Nucleus accumbens (tissue), 56 donors: ENCODE measurements around the gene GORASP2.

Experiments used
- DNase-seq, 56 donors: peaks; one replicate each; lab custom pipeline; 2025; lab: John Stamatoyannopoulos, UW

Gene GORASP2

DNA sequence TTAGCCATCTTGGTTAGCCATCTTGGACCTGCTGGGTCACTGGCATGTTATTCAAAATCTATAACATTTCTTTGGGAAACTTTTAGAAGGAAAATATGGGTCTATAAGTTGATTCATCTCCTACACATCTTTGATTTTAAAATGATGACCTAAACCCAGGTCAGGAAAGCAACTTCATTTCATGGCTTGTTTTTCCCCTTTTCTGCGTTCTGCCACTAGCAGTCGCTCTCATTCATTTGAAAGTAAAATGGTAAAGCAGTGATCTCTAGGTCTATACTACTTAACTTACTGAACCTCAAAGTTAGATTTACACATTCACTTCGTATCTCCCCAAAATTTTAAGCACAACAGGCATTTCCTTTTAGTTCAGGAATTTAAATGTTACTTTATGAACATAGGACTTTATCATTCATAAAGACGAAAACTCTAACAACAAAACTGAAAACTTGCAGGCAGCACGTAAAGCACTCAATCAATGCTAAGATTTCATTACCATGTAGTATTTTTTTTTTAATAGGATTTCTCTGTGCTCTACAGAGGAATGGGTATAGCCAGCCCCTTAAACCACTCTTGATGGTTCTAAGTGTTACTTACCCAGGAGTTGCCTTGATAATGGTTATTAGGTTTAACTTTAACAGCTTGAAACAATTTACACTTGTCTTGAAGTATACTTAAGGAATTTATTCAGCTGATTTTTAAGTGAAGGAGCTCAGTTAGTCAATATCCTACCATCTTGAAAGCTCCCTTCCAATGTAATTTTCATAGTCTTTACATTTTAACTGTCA, 62.5 kb downstream of the GORASP2 start:
- no peak for DNase-seq

DNA sequence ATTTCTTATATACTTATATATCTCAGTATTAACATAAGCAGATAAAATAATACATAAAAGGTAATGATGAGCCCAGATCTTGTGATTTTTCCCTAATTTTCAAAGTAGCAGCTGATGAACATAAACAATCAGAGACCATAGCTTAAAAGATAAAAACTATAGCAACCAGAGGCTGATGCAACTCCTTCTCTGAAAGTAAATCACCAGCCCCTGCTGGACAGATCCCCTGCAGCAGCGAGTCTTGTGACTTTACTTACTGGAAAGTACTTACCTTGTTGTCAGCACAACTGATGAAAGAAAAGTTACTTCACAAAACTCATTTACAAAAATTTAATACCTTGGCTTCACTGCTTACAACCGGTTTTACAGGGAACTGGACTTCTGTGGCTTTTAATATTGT, 67.3 kb downstream of the GORASP2 start:
- no peak for DNase-seq

DNA sequence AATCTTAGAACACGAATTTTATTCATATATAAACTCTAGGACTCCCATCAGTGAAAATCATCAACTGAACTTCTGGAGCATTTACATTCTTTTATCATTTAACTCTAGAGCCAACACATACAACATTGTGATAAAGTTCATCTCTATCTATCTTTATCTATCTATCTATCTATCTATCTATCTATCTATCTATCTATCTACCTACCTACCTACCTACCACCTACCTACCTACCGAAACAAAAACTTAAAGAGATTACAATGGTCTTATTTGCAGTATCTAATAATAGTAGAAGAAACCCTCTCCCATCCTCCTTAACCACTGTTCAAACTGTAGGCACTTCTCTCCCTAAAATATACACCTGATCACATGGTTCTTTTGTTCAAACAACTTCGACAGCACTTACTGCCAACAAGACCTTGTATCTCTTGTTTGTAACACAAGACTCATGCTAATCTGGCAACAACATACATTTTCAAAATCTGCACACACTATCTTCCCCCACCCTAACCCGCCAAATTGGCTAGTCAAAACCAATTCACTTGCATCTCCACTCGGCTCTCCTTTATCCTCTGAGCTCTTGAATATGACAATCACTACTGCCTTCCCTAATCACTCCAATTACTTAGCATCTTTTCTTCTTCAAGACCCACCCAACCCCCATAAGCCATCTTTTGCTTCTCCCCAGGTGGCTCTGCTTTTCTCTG, 69.0 kb downstream of the GORASP2 start:
- no peak for DNase-seq

DNA sequence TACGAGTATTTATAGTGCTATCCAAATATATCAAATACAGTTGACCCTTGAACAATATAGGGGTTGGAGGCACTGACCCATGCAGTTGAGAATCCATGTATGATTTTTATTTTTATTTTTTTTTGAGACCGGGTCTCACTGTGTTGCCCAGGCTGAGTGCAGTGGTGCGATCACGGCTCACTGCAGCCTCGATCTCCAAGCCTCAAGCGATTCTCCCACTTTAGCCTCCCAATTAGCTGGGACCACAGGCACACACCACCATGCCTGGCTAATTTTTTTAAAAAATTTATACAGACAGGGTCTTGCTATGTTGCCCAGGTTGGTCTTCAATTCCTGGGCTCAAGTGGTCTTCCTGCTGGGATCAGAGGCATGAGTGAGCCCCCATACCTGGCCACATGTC, 70.6 kb downstream of the GORASP2 start:
- DNase-seq: no peak

DNA sequence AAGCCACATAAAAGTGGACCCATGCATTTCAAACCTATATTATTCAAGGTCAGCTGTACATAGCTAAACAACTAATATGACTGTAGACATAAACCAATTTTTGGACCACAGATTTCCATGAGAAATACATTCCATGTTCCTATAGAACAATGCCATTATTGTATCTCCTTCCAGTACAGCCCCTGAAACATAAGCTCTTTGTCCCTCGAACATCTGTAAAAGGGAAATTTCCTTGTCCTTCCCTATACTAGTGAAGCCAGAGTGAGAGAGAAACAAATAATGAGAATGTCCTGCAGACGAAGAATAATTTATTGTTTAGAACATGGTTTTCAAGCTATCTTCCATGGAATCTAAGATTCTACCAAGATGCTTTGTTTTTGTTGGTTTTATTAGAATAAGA, 75.3 kb downstream of the GORASP2 start:
- DNase-seq: no peak

DNA sequence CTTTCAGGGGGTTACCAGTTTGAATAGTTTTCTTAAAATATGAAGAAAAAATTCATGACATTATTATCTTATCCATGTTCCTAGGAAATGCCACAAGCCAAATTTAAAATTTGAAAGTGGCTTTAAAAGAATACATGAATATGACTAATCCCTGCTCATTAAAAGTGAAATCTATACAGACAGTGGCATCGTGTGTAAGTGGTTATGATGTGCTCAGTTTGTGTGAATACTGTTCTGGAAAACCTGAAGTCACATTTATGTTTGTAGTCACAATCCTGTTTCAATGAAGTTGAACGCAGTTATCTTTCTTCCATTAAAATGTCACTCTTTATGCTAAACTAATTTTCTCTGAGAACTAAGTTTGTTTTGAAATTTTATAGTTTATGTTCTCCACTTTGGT, 75.8 kb downstream of the GORASP2 start:
- DNase-seq: no peak

DNA sequence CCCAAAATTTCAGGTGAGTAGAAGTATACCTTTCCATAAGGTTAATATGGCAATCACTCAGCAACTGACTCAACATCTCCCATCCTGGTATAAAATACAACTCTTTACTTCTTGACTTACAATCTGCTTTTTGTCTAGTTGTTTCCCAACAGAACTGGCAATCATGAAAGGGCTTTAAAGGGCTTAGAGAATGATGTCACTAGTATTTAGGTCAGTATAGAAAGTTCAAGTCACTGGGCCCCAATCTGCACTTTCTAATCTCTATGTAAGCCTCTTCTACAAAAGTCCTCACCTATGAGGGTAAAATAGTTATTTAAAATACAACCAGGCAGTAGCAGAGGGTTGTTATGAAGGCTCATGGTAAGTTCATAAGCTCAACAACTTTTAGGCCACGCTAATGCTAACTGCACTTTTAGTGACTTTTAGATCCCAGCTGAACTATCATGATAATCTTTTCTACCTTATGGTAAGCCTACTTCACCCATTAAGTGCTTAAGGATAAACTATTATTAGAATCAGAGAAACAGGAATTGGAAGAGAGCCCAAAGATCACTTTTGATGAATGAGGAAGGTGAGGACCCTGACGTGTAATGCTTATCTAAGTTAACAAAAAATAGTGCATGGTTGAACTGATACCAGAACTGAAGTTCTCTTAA, 79.6 kb downstream of the GORASP2 start:
- DNase-seq: no peak

DNA sequence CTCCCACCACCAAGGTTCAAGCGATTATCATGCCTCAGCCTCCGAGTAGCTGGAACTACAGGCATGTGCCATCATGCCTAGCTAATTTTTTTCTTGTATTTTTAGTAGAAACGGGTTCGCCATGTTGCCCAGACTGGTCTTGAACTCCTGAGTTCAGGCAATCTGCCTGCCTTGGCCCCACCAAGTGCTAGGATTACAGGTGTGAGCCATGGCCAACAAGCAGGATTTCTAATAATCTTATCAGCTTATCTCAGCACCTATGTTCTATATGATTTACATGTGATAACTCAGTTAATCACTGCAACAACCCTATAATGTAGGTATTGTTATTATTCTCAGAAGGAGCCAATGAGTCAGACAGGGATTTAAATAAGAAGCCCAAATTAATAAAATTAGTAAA, 80.3 kb downstream of the GORASP2 start:
- no peak for DNase-seq

DNA sequence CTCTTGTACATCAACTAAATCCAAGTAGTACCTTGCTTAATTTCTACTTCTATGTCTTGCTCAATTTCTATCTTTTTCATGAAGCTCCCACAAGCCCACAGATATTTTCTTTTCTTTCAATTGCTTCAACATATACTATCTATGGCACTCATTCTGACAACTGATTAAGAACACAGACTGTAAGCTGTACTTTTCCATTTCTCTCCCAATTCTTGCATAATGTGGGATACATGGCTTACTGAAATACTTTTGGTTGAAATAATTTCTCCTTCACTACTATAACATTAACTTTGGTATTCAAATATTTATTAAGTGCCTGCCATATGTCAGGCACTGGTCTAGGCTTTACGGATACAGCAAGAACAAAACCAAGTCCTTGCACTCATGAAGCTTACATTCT, 84.8 kb downstream of the GORASP2 start:
- no peak for DNase-seq

DNA sequence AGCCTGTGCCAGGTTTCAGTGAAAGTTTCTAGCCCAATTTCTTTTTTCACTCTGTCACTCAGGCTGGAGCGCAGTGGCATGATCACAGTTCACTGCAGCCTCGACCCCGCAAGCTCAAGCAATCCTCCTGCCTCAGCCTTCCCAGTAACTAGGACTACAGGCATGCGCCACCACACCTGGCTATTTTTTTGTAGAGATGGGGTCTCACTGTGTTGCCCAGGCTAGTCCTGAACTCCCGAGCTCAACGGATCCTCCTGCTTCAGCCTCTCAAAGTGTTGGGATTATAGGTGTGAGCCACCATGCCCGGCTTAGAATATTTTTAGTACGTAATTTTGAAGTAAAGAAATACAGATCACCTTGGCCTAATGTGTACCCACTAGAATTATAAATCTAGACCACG, 87.1 kb downstream of the GORASP2 start:
- DNase-seq: no peak
